ENCODE measurements around the gene TASP1. TPM values are rescaled to one million over a fixed set of nuclear protein-coding genes. Genes with fewer than 3 reads are reported as not detected.
A peak's percentile ranks its signal among the peaks of the same experiment; 100 is the strongest.

TASP1 gene
- total RNA-seq, 1 experiment from 2014 or later, result 8.9 TPM

DNA sequence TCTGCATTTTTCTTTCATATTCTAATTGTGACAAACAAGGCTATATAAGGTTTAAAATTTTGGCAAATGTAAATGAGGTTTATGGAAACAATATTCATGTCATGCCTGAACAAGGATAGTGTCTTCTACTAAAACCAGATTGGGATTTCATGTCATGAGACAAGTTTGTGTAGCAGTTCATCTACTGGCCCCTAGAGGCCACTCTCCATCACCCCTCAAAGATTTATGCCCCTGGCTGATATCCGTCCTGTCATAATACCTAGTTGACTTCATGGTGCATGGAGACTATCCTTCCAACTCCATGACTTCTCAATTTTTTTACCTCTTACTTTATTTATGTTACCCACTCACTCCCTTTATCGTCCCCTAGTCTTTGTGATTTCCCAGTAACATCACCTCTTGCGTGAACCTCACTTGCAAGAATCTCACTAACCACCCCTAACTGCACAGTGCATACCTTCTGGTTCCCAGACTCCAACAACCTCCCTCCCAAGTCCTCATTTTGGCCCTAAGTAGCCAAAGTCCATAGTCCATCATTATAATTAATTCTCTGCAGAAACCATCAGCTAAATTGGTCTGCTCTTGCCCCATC, 179.8 kb downstream of the TASP1 start:
- no peak overlapping the region for H3K27ac ChIP-seq (ENCODE audit: low read length)
- no peaks in the 10 kb centered on the region for H3K27me3 ChIP-seq (ENCODE audit: control insufficient read depth, insufficient read depth, low read length)
- intact Hi-C loops (cut with micrococcal nuclease; ENCODE audit: unreplicated experiment) (no loop called here), in situ Hi-C loops (cut with HindIII; ENCODE audit: low pct_unique_long_range_greater_than_20kb, low sequenced_read_pairs) (no loop called here)
- ChIA-PET POLR2A (no interaction called here), CTCF (interaction anchor here (0.6 kb wide), 1 partner anchor 277 kb away, joined by 3 read pairs; no protein-coding TSS in a partner anchor)
- ATAC-seq (0 out of 2 replicates have a peak, but pooled peaks have one; percentile 56), DNase-seq (ENCODE audit: low read depth, low spot score) (peak; percentile 28)
- H3K4me3 ChIP-seq (ENCODE audit: low read depth in 2 of 2, low read length in 2 of 2), result no peak overlapping the region
- no peaks in the 10 kb centered on the region for H3K9me3 ChIP-seq (ENCODE audit: control insufficient read depth, insufficient read depth, low read depth, low read length)
- TF ChIP-seq, protein P1, sequence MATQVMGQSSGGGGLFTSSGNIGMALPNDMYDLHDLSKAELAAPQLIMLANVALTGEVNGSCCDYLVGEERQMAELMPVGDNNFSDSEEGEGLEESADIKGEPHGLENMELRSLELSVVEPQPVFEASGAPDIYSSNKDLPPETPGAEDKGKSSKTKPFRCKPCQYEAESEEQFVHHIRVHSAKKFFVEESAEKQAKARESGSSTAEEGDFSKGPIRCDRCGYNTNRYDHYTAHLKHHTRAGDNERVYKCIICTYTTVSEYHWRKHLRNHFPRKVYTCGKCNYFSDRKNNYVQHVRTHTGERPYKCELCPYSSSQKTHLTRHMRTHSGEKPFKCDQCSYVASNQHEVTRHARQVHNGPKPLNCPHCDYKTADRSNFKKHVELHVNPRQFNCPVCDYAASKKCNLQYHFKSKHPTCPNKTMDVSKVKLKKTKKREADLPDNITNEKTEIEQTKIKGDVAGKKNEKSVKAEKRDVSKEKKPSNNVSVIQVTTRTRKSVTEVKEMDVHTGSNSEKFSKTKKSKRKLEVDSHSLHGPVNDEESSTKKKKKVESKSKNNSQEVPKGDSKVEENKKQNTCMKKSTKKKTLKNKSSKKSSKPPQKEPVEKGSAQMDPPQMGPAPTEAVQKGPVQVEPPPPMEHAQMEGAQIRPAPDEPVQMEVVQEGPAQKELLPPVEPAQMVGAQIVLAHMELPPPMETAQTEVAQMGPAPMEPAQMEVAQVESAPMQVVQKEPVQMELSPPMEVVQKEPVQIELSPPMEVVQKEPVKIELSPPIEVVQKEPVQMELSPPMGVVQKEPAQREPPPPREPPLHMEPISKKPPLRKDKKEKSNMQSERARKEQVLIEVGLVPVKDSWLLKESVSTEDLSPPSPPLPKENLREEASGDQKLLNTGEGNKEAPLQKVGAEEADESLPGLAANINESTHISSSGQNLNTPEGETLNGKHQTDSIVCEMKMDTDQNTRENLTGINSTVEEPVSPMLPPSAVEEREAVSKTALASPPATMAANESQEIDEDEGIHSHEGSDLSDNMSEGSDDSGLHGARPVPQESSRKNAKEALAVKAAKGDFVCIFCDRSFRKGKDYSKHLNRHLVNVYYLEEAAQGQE (IDR thresholded peaks at IDR 0.05; ENCODE audit: insufficient read depth in 1 of 2, low read depth in 2 of 2, low read length in 1 of 2), result no peak
- TF ChIP-seq CTCF (IDR thresholded peaks at IDR 0.05), result peak; percentile 83
- BruUV-seq (replicated peaks), result no TSS peak
- H3K36me3 ChIP-seq (ENCODE audit: control insufficient read depth, insufficient read depth, low read length), result no peaks in the 10 kb centered on the region
- no peaks in the 10 kb centered on the region for H3K4me1 ChIP-seq (ENCODE audit: control insufficient read depth, insufficient read depth, low read length)

DNA sequence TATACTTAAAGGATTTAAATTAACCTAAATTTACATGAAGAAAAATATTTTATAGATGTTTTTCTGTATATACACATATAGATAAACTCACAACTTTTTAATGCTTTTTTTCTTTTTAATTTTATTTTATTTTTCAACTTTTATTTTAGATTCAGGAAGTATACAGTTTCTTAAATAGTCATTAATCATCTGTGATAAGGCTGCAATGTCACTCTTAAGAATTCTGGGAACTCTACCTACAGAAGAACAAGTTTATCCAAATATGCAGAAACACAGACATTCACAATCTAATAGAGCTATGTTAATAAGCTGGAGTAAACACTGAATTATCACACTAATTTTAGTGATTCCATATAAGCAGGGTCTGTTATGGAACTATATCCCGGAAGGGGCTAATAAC, 181.2 kb downstream of the TASP1 start:
- H3K9me3 ChIP-seq (ENCODE audit: control insufficient read depth, insufficient read depth, low read depth, low read length), result no peaks in the 10 kb centered on the region
- ChIA-PET POLR2A (no interaction called here), CTCF (no interaction called here)
- H3K4me3 ChIP-seq (ENCODE audit: low read depth in 2 of 2, low read length in 2 of 2), result no peak overlapping the region
- DNase-seq (ENCODE audit: low read depth, low spot score) (no peak), ATAC-seq (no peak)
- no peaks in the 10 kb centered on the region for H3K4me1 ChIP-seq (ENCODE audit: control insufficient read depth, insufficient read depth, low read length)
- TF ChIP-seq SIN3A (IDR thresholded peaks at IDR 0.05; ENCODE audit: borderline replicate concordance, insufficient read depth, low read depth, low read length), result no peak
- intact Hi-C loops (cut with micrococcal nuclease; ENCODE audit: unreplicated experiment) (no loop called here), in situ Hi-C loops (cut with HindIII; ENCODE audit: low pct_unique_long_range_greater_than_20kb, low sequenced_read_pairs) (no loop called here)
- no peak overlapping the region for H3K27ac ChIP-seq (ENCODE audit: low read length)
- no peaks in the 10 kb centered on the region for H3K27me3 ChIP-seq (ENCODE audit: control insufficient read depth, insufficient read depth, low read length)
- no peaks in the 10 kb centered on the region for H3K36me3 ChIP-seq (ENCODE audit: control insufficient read depth, insufficient read depth, low read length)
- BruUV-seq (replicated peaks), result no TSS peak

- intact Hi-C loops (cut with micrococcal nuclease; ENCODE audit: unreplicated experiment), result no loop called here
- ChIA-PET POLR2A (interaction anchor here (0.6 kb wide), 1 partner anchor 16 kb away, joined by 3 read pairs; no protein-coding TSS in a partner anchor), CTCF (no interaction called here)
- Histone ChIP-seq H3K4me1 (ENCODE audit: control insufficient read depth, insufficient read depth, low read length) (no peaks in the 10 kb centered on the region), H3K9me3 (ENCODE audit: control insufficient read depth, insufficient read depth, low read depth, low read length) (no peaks in the 10 kb centered on the region), H3K4me3 (ENCODE audit: low read depth in 2 of 2, low read length in 2 of 2) (no peak overlapping the region), H3K27me3 (ENCODE audit: control insufficient read depth, insufficient read depth, low read length) (no peaks in the 10 kb centered on the region), H3K36me3 (ENCODE audit: control insufficient read depth, insufficient read depth, low read length) (no peaks in the 10 kb centered on the region), H3K27ac (ENCODE audit: low read length) (no peak overlapping the region)
- ATAC-seq (no peak), DNase-seq (ENCODE audit: low read depth, low spot score) (no peak)
- in situ Hi-C loops (cut with HindIII; ENCODE audit: low pct_unique_long_range_greater_than_20kb, low sequenced_read_pairs), result no loop called here
- TF ChIP-seq POLR2AphosphoS5 (IDR thresholded peaks at IDR 0.05; ENCODE audit: low read depth, low read length) (no peak), TCF7L2 (IDR thresholded peaks at IDR 0.05; ENCODE audit: low read depth, low read length) (no peak), SIN3A (IDR thresholded peaks at IDR 0.05; ENCODE audit: borderline replicate concordance, insufficient read depth, low read depth, low read length) (no peak), CTCF (IDR thresholded peaks at IDR 0.05) (no peak)
- TF ChIP-seq, protein P1 (IDR thresholded peaks at IDR 0.05; ENCODE audit: insufficient read depth in 1 of 2, low read depth in 2 of 2, low read length in 1 of 2), result no peak
- no TSS peak for BruUV-seq (replicated peaks)
These were observed 183.0 kb downstream of the TASP1 start for GRCh38 chr20:13455713-13456112.

Measured in Panc1 (cell line).